Hypothalamus (tissue), 51 donors: Measurements from ENCODE around the gene MTFR2.

ENCODE experiments used
- DNase-seq, 51 donors: peaks; one replicate each; lab custom pipeline; 2025; lab: John Stamatoyannopoulos, UW

MTFR2 gene

GRCh38 chr6:136249811-136250685 lies at the start of gene MTFR2:
Gene MTFR2, minus strand, starts transcription at chr6:136250311. Its CDS starts 1,212 bp downstream, at chr6:136249099.
- DNase-seq, result peak; percentile 44 to 98 (median 87)

- no peak for DNase-seq
These were observed 44.5 kb upstream of the MTFR2 start for GRCh38 chr6:136294621-136295020.

GRCh38 chr6:136290410-136291010 lies 40.4 kb upstream of the MTFR2 start:
- peak in 33 of 51 donors; percentile 20 to 88 (median 50) for DNase-seq

- DNase-seq, result peak; percentile 79 to 100 (median 99)
These were observed 39.7 kb upstream of the MTFR2 start, which contains the start of gene BCLAF1 for GRCh38 chr6:136289579-136290409. Gene BCLAF1, minus strand, starts transcription at chr6:136289846. Its CDS starts 9,980 bp downstream, at chr6:136279866.

- DNase-seq, result peak; percentile 20 to 92 (median 79)
These were observed 39.1 kb upstream of the MTFR2 start for GRCh38 chr6:136289327-136289578.

- DNase-seq, result peak in 46 of 51 donors; percentile 17 to 84 (median 66)
These were observed 38.6 kb upstream of the MTFR2 start for GRCh38 chr6:136288566-136289326.

GRCh38 chr6:136284909-136285308 lies 34.8 kb upstream of the MTFR2 start:
- DNase-seq, result no peak

- no peak for DNase-seq
These were observed 32.8 kb upstream of the MTFR2 start for GRCh38 chr6:136282906-136283305.

GRCh38 chr6:136280032-136280609 lies 30.0 kb upstream of the MTFR2 start:
- DNase-seq, result no peak

GRCh38 chr6:136274062-136274461 lies 24.0 kb upstream of the MTFR2 start:
- DNase-seq, result no peak

GRCh38 chr6:136265101-136265500 lies 15.0 kb upstream of the MTFR2 start:
- no peak for DNase-seq

GRCh38 chr6:136262940-136263339 lies 12.8 kb upstream of the MTFR2 start:
- DNase-seq, result no peak

- DNase-seq, result no peak
These were observed 4.8 kb upstream of the MTFR2 start for GRCh38 chr6:136254851-136255466.

- DNase-seq, result no peak
These were observed 3.6 kb upstream of the MTFR2 start for GRCh38 chr6:136253734-136254133.

- no peak for DNase-seq
These were observed 2.3 kb upstream of the MTFR2 start for GRCh38 chr6:136252441-136252840.

GRCh38 chr6:136251394-136251793 lies 1.3 kb upstream of the MTFR2 start:
- no peak for DNase-seq

GRCh38 chr6:136250686-136251008 lies 536 bp upstream of the MTFR2 start:
- no peak for DNase-seq

GRCh38 chr6:136249336-136249735 lies 775 bp downstream of the MTFR2 start:
- DNase-seq, result no peak

- no peak for DNase-seq
These were observed 6.0 kb downstream of the MTFR2 start for GRCh38 chr6:136244061-136244616.
